Smooth muscle cell (in vitro differentiated cells): ENCODE data around the gene RABL2B. TPM values are rescaled to one million over a fixed set of nuclear protein-coding genes. Genes with fewer than 3 reads are reported as not detected.

Experiments
- DNase-seq: peaks from one replicate; lab custom pipeline; 2025; ENCODE audit not compliant: unreplicated experiment; lab: John Stamatoyannopoulos, UW
- H2AFZ ChIP-seq: fragments of 200-600 bp; sonication (generic); 2 replicates; pipeline ENCODE4 v1.6.0; 2016; ENCODE audit warnings: antibody characterized with exemption, low read depth, mild to moderate bottlenecking
- H3F3A ChIP-seq: fragments of 200-600 bp; sonication (generic); 2 replicates; pipeline ENCODE4 v1.6.0; 2017; ENCODE audit warnings: antibody characterized with exemption, low read depth
- H3K27ac ChIP-seq: fragments of 200-600 bp; sonication (generic); 2 replicates; pipeline ENCODE4 v1.5.1; 2016; ENCODE audit warnings: low read depth, mild to moderate bottlenecking
- H3K27me3 ChIP-seq: fragments of 200-600 bp; sonication (generic); 2 replicates; pipeline ENCODE4 v1.6.1; 2016; ENCODE audit warnings: low read depth, mild to moderate bottlenecking
- H3K36me3 ChIP-seq: fragments of 200-600 bp; sonication (generic); 2 replicates; pipeline ENCODE4 v1.5.1; 2016; ENCODE audit warnings: low read depth
- H3K4me1 ChIP-seq: fragments of 200-600 bp; sonication (generic); 2 replicates; pipeline ENCODE4 v1.5.1; 2016; ENCODE audit warnings: low read depth
- H3K4me2 ChIP-seq: fragments of 200-600 bp; sonication (generic); 2 replicates; pipeline ENCODE4 v1.6.0; 2016; ENCODE audit warnings: mild to moderate bottlenecking
- H3K4me3 ChIP-seq: fragments of 200-600 bp; sonication (generic); 2 replicates; pipeline ENCODE4 v1.5.1; 2016; ENCODE audit warnings: mild to moderate bottlenecking
- H3K79me2 ChIP-seq: fragments of 200-600 bp; sonication (generic); 2 replicates; pipeline ENCODE4 v1.6.0; 2016; ENCODE audit warnings: low read depth, mild to moderate bottlenecking
- H3K9ac ChIP-seq: fragments of 200-600 bp; sonication (generic); 2 replicates; pipeline ENCODE4 v1.6.0; 2016; ENCODE audit warnings: low read depth
- H3K9me3 ChIP-seq: fragments of 200-600 bp; sonication (generic); replicated peaks from 2 replicates; pipeline ENCODE4 v1.5.1; 2016; ENCODE audit warnings: low read depth
- H4K20me1 ChIP-seq: fragments of 200-600 bp; sonication (generic); 2 replicates; pipeline ENCODE4 v1.6.0; 2016; ENCODE audit warnings: low read depth
- CTCF ChIP-seq: fragments of 200-600 bp; sonication (generic); IDR thresholded peaks from 2 replicates; pipeline ENCODE4 v1.5.1; 2017; ENCODE audit warnings: borderline replicate concordance, mild to moderate bottlenecking, antibody characterized with exemption; ENCODE audit not compliant: insufficient read depth, poor library complexity, severe bottlenecking
- WGBS: methylation state at CpG from one replicate; pipeline ENCODE4 v1.1.7; 2016; ENCODE audit warnings: low lambda C conversion rate; 5-methylcytosine and 5-hydroxymethylcytosine counted together
- polyA plus RNA-seq: library from polyadenylated mRNA; unstranded; fragments of >200 nt; fragmentation: Nextera tagmentation; extraction: Ambion mirVana; gene quantifications from 2 replicates; pipeline ENCODE4 v1.2.1, GENCODE V29; 2016
- total RNA-seq: library from RNA; depleted of rRNA; stranded (reverse); fragments of >200 nt; gene quantifications from 2 replicates; pipeline ENCODE4 v1.2.3, GENCODE V29; 2014

The RABL2B gene
- total and polyA plus RNA-seq, 2 experiments from 2014 or later: 12.5 to 17.4 TPM

GRCh38 chr22:50730941-50731661, 52.3 kb downstream of the RABL2B start:
- H3F3A ChIP-seq: no peaks in the 10 kb centered on the region
- H3K4me2 ChIP-seq: no peak overlapping the region
- peaks cover 8% of the 10 kb centered on the region for H4K20me1 ChIP-seq
- TF ChIP-seq CTCF: no peak
- H3K9ac ChIP-seq: no peak overlapping the region
- H3K36me3 ChIP-seq: no peaks in the 10 kb centered on the region
- H3K9me3 ChIP-seq: no peaks in the 10 kb centered on the region
- peaks cover 29% of the 10 kb centered on the region for H3K27me3 ChIP-seq
- no peak overlapping the region for H3K27ac ChIP-seq
- no peaks in the 10 kb centered on the region for H3K79me2 ChIP-seq
- WGBS: 42% methylated on average over 26 of the region's 76 CpGs
- H3K4me3 ChIP-seq: no peak overlapping the region
- no peaks in the 10 kb centered on the region for H3K4me1 ChIP-seq
- DNase-seq: no peak
- no peak overlapping the region for H2AFZ ChIP-seq

GRCh38 chr22:50730013-50730891, 53.2 kb downstream of the RABL2B start:
- 92% methylated on average over 25 of the region's 54 CpGs for WGBS
- Histone ChIP-seq H3K9ac (no peak overlapping the region), H3K79me2 (no peaks in the 10 kb centered on the region), H3F3A (no peaks in the 10 kb centered on the region), H4K20me1 (peaks cover 8% of the 10 kb centered on the region), H3K9me3 (no peaks in the 10 kb centered on the region), H3K27ac (no peak overlapping the region), H3K4me3 (no peak overlapping the region), H3K27me3 (peaks cover 20% of the 10 kb centered on the region), H2AFZ (no peak overlapping the region), H3K4me1 (no peaks in the 10 kb centered on the region), H3K36me3 (no peaks in the 10 kb centered on the region), H3K4me2 (no peak overlapping the region)
- no peak for DNase-seq
- TF ChIP-seq CTCF: no peak

- no peaks in the 10 kb centered on the region for H3F3A ChIP-seq
- H3K36me3 ChIP-seq: no peaks in the 10 kb centered on the region
- no peak overlapping the region for H2AFZ ChIP-seq
- H3K4me3 ChIP-seq: no peak overlapping the region
- H3K9me3 ChIP-seq: no peaks in the 10 kb centered on the region
- H4K20me1 ChIP-seq: peaks cover 8% of the 10 kb centered on the region
- no peak overlapping the region for H3K9ac ChIP-seq
- H3K79me2 ChIP-seq: no peaks in the 10 kb centered on the region
- no peak for DNase-seq
- no peak overlapping the region for H3K27ac ChIP-seq
- no peaks in the 10 kb centered on the region for H3K4me1 ChIP-seq
- 92% methylated on average over 18 of the region's 21 CpGs for WGBS
- no peak overlapping the region for H3K4me2 ChIP-seq
- no peak for TF ChIP-seq CTCF
- H3K27me3 ChIP-seq: peaks cover 17% of the 10 kb centered on the region
Observed at GRCh38 chr22:50729391-50730012, 53.9 kb downstream of the RABL2B start.
